ENCODE measurements around the gene GYG2.

GYG2 gene

GRCh38 chrX:2819345-2820135 lies 9.2 kb upstream of the GYG2 start:
- no peak for DNase-seq

GRCh38 chrX:2820136-2820771 lies 8.5 kb upstream of the GYG2 start:
- DNase-seq = no peak

- no peak for DNase-seq
These were observed 4.8 kb upstream of the GYG2 start for GRCh38 chrX:2823795-2824386.

DNA sequence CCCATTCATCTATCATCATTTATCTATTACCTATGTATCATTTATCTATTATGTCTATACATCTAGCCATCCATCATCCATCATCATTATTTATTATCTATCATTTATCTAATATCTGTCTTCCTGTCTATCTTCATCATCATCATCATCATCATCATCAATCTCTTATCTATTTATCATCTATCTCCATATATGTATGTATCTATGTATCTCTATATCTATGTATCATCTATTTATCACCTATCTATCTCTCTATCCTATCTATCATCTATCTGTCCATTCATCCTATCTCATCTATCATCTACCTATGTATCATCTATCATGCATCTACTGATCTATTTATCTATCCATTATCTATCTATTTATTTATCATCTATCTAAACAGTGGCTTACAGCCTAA lies 3.8 kb upstream of the GYG2 start:
- no peak for DNase-seq

DNA sequence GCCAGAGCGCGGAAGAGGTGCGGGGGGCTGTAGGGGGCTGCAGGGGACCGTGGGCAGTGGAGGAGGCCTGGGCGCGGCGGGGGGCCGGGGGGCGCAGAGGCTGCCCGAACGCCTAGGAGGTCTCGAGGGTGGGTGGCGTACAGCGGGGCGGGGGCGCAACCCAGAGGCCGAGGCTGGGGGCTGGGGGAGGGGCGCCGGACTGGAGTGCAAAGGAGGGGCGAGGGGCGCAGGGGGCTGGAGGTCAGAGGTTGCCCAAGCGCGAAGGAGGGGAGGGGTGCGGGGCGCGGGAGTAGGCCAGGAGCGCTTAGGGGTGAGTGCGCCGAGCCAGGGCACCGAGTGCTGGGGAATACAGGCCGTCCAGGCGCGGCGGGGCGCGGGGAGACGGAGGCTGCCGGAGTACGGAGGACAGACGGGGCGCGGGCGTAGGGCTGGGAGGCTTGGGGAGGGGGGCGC lies 255 bp downstream of the GYG2 start:
- no peak for DNase-seq

GRCh38 chrX:2829469-2830246 lies 928 bp downstream of the GYG2 start:
- DNase-seq = no peak

- DNase-seq = no peak
These were observed 2.9 kb downstream of the GYG2 start for GRCh38 chrX:2831471-2832228.

DNA sequence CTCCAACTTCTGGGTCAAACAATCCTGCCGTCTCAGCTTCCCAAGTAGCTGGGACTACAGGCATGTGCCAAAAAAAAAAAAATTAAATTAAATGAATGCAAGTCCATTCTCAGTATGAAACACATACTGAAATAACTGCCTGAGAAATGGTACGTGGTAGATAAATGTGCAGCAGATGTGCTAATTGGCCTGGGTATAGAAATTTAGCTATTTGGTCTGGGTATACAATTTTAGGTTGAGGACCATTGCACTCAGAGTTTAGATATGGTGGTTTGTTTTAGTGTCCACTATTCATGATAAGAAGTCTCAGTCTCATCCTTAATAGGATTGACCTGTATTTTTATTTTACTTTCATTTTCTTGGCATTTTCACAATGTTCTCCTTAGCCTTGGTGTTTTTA lies 9.2 kb downstream of the GYG2 start:
- no peak for DNase-seq

GRCh38 chrX:2840961-2841360 lies 12.2 kb downstream of the GYG2 start:
- DNase-seq = no peak

DNA sequence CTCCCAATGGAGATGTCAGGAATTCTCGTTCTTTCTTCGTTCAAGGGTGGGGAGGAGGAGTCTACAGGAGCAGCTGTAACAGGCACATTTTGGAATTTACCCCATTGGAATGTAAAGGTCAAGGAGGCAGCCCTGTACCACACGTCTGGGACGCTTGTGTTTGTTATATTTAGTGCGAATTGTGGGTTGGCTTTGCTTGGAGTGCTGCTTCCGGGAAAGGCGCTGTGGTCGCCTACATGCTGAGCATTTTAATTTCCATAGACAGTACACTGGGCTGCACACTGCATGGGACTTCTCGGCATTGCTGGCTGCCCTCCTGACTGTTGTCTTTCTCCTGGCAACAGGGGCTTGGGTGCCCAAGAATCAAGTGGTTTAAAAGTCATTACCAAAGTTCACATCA lies 12.8 kb downstream of the GYG2 start:
- DNase-seq = no peak

DNA sequence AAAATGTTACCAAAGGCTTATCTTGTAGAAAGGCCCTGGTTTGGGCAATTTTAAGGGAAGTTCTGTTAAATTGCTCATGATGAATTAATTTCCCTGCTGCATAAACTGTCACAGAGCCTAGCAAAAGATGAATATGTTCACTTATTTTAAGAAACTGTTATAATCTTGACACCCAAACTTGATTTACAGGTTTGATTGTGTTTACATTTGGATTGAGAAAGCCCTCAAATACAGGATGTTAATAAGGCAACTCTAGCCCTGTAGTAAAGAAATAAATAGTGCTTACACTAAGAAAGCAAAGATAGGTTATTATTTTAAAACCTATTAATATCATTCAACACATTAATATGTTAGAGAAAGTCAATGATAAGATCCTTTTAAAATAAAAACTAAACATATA lies 18.3 kb downstream of the GYG2 start:
- no peak for DNase-seq

- no peak for DNase-seq
These were observed 20.2 kb downstream of the GYG2 start for GRCh38 chrX:2848871-2849301.

DNA sequence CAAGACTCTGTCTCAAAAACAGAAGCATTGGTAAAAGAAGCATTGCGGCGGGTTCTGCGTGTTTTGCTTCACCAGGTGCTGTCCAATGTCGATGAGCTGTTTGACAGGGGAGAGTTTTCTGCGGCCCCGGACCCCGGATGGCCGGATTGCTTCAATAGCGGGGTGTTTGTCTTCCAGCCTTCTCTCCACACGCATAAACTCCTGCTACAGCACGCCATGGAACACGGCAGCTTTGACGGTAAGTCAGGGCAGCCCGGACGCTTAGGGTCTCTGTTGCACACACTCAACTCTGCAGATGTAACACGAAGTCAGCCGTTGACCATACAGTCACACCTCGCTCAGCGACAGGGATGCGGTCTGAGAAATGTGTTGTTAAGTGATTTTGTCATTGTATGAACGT lies 26.2 kb downstream of the GYG2 start:
- no peak for DNase-seq

DNA sequence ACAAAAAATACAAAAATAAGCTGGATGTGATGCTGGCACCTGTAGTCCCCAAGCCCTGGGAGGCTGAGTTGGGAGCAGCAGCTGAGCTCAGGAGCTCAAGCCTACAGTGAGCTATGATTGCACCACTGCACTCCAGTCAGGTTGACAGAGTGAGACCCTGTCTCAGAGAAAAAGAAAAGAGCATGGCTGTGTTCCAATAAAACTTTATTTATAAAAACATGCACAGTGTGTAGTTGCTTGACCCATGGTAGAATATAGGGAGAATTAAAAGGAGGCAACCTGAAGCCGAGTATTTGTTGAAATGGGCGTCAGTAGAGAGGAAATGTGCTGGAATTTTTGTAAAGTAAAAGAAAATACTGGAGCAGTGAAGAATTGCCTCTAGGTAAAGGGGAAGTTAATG lies 27.0 kb downstream of the GYG2 start:
- DNase-seq = no peak

GRCh38 chrX:2857566-2857965 lies 28.8 kb downstream of the GYG2 start:
- no peak for DNase-seq

- DNase-seq = no peak
These were observed 30.6 kb downstream of the GYG2 start for GRCh38 chrX:2859197-2859797.

DNA sequence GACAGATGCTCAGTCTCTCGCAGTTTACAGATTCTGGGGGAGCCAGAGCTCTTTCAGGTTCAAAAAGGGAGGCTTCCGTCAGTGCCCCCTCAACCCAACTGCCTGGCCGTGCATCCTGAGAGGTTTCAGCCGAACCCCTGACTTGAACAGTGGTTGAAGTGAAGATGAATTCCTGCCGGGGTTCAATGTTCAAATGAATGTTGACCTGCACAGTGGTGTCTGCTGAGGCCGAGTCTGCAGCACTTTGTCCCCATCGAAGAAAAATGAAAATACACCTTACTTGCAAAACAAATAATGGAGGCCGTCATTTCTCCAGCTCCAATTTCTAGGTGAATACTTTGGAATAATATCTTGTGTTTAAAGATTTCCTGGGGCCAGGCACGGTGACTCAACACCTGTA lies 33.7 kb downstream of the GYG2 start:
- DNase-seq = no peak

DNA sequence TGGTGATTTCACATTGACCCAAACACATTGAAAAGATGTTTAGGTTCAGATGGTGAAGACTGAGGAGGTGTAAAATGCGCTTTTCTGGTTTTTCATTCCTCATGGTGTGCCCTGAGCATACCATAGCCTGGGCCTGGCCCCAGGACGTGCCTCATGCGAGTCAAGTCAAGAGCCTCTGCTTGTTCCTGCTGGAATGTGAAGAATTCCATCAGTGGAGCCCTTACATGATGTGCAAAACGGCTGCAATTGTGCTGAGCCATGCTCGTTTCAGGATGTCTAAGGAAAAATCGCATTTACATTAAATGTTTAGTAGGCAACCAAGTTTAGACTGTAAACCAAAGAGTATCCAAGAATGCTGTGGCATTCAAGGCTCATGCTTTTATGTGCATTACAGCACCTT lies 34.9 kb downstream of the GYG2 start:
- no peak for DNase-seq

DNA sequence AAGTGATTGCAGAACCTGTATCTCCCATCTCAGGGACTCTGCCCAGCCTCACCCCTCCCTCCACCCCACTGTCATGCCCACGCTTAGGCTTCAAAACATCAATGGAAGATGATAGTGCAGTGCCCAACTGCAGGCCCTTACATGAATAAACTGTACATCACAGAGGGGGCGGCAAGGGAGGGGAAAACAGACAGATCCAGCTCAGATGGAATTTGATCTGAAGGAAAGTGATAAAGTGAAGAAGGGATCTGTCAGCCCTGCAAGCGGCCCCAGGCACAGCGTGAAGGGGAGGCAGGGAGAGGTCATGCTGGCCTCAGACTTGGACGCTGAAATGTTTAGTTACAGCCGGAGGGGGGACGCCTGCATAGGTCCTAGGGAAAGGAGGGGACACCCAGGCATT lies 38.5 kb downstream of the GYG2 start:
- DNase-seq = no peak

GRCh38 chrX:2870650-2871049 lies 41.9 kb downstream of the GYG2 start:
- DNase-seq = no peak

DNA sequence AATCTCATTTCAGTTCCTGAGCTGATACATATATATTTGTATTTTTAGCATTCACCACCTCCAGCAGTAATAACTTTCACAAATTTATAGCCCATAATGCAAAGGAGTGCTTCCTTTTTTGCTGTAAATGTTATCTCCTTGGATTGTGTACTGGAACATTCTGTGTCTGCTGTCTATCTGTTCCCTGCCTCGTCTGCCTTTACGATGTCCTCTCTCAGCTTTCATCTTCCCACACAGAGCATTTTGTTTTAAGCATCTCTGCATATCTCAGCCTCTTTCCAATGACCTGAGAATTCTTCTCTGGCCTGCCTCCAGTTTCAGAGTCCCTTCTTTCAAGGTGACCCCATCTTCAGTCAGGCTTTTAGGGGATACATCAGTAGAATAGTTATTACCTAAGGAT lies 43.1 kb downstream of the GYG2 start:
- DNase-seq = no peak

- no peak for DNase-seq
These were observed 44.0 kb downstream of the GYG2 start for GRCh38 chrX:2872671-2873277.
